Mammary epithelial cell (primary cell): ENCODE data around the gene DGKD.

Source experiments
- EZH2 ChIP-seq: IDR thresholded peaks from 2 replicates; pipeline ENCODE4 v1.6.1; 2012; ENCODE audit warnings: low read length, inconsistent platforms, borderline replicate concordance
- TF ChIP-seq, protein P1 (sequence below), 2 donors: IDR thresholded peaks in 1 of 2; conservative IDR thresholded peaks in 1 of 2; 2 replicates each; pipeline ENCODE4 v1.5.1; 2011 to 2012; ENCODE audit warnings: inconsistent platforms in 2 of 2, low read length in 2 of 2, mild to moderate bottlenecking in 2 of 2, control low read depth in 1 of 2, low read depth in 1 of 2; ENCODE audit not compliant: insufficient read depth in 1 of 2; ENCODE audit errors: extremely low read depth in 1 of 2

DNA sequence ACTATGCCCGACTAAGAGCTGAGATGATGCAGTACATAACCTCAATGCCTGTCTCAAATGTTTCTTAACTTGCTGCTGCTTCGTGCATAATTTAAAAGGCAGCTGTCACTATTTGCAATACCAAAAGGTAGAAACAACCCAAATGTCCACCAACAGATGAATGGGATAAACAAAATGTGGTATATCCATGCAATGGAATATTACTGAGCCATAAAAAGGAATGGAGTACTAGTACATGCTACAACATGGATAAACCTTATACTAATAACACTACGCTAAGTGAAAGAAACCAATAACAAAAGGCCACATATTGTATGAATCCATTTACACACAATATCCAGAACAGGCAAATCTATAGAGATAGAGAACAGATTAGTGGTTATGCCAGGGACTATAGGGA is 13.0 kb upstream of the DGKD start:
- TF ChIP-seq, protein P1, sequence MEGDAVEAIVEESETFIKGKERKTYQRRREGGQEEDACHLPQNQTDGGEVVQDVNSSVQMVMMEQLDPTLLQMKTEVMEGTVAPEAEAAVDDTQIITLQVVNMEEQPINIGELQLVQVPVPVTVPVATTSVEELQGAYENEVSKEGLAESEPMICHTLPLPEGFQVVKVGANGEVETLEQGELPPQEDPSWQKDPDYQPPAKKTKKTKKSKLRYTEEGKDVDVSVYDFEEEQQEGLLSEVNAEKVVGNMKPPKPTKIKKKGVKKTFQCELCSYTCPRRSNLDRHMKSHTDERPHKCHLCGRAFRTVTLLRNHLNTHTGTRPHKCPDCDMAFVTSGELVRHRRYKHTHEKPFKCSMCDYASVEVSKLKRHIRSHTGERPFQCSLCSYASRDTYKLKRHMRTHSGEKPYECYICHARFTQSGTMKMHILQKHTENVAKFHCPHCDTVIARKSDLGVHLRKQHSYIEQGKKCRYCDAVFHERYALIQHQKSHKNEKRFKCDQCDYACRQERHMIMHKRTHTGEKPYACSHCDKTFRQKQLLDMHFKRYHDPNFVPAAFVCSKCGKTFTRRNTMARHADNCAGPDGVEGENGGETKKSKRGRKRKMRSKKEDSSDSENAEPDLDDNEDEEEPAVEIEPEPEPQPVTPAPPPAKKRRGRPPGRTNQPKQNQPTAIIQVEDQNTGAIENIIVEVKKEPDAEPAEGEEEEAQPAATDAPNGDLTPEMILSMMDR (conservative IDR thresholded peaks at IDR 0.05 in 1 of 2, IDR thresholded peaks at IDR 0.05 in 1 of 2; ENCODE audit: extremely low read depth in 1 of 2, insufficient read depth in 1 of 2, low read depth in 1 of 2, low read length in 2 of 2): no peak
- no peak for TF ChIP-seq EZH2
